Endothelial cell of umbilical vein (primary cell): Measurements from ENCODE around the gene GAGE2A. TPM values are rescaled to one million over a fixed set of nuclear protein-coding genes. Genes with fewer than 3 reads are reported as not detected.

Source experiments
- BruUV-seq: library from RNA; stranded (reverse); fragments of 400-500 nt; replicated peaks from 2 replicates; lab custom pipeline; 2021; lab: Mats Ljungman, UMichigan
- CTCF ChIA-PET: fragments of 300-600, 350-600 bp; sonication (Branson Sonifier 250); formaldehyde crosslinking; loops from one replicate; lab custom pipeline; 2021; ENCODE audit warnings: antibody characterized with exemption, inconsistent platforms; lab: Charles Lee
- POLR2A ChIA-PET: fragments of 300-600, 350-600 bp; sonication (Branson Sonifier 250); formaldehyde crosslinking; loops from one replicate; lab custom pipeline; 2021; ENCODE audit warnings: antibody characterized with exemption, inconsistent platforms; lab: Charles Lee
- DNase-seq: peaks from one replicate; pipeline ENCODE4 v3.0.0-alpha.2; 2011; ENCODE audit warnings: low read depth, low spot score
- FAIRE-seq: peaks from 2 replicates; lab custom pipeline; 2011; peaks lifted over from hg19 to GRCh38; lab: Jason Lieb, UNC
- H2AFZ ChIP-seq: 2 replicates; pipeline ENCODE4 v1.6.0; 2012; ENCODE audit warnings: low read depth, low read length, control low read depth, inconsistent platforms
- H3K27ac ChIP-seq: 2 replicates; pipeline ENCODE4 v1.5.1; 2011; ENCODE audit warnings: low read depth, mild to moderate bottlenecking, control low read depth, low read length, moderate library complexity; ENCODE audit not compliant: insufficient read depth
- H3K27me3 ChIP-seq, 2 experiments: 2 replicates each; pipeline versions ENCODE4 v1.6.0 to v1.6.1; 2011; ENCODE audit warnings: low read length in 2 of 2, mixed read lengths in 1 of 2; ENCODE audit not compliant: control insufficient read depth in 2 of 2, insufficient read depth in 2 of 2
- H3K36me3 ChIP-seq, 2 experiments: 2 replicates in 1 of 2; 3 replicates in 1 of 2; pipeline ENCODE4 v1.5.1; 2011; ENCODE audit warnings: low read length in 2 of 2, mild to moderate bottlenecking in 1 of 2, moderate library complexity in 1 of 2; ENCODE audit not compliant: control insufficient read depth in 2 of 2, insufficient read depth in 2 of 2; ENCODE audit errors: extremely low read depth in 1 of 2
- H3K4me1 ChIP-seq: 3 replicates; pipeline ENCODE4 v1.5.1; 2011; ENCODE audit warnings: mild to moderate bottlenecking, low read length; ENCODE audit not compliant: control insufficient read depth, insufficient read depth; ENCODE audit errors: extremely low read depth
- H3K4me2 ChIP-seq: 2 replicates; pipeline ENCODE4 v1.6.1; 2011; ENCODE audit warnings: low read length, control low read depth, mixed read lengths; ENCODE audit not compliant: insufficient read depth
- H3K4me3 ChIP-seq, 3 experiments: fragments of 200-600 bp in 1 of 3; sonication (generic), shearing (Covaris generic) in 1 of 3; replicated peaks in 1 of 3; 2 replicates each; pipeline ENCODE4 v1.5.1; 2011 to 2016; ENCODE audit warnings: control low read depth in 3 of 3, low read length in 3 of 3, mild to moderate bottlenecking in 2 of 3, inconsistent platforms in 1 of 3, low read depth in 1 of 3, moderate library complexity in 1 of 3; ENCODE audit not compliant: insufficient read depth in 1 of 3
- H3K79me2 ChIP-seq: 2 replicates; pipeline ENCODE4 v1.6.0; 2012; ENCODE audit warnings: low read length, inconsistent platforms; ENCODE audit not compliant: control insufficient read depth, insufficient read depth
- H3K9ac ChIP-seq: replicated peaks from 2 replicates; pipeline ENCODE3; 2011; ENCODE audit warnings: low read length, control low read depth; ENCODE audit not compliant: insufficient read depth; ENCODE audit errors: extremely low read depth
- H3K9me1 ChIP-seq: replicated peaks from 3 replicates; pipeline ENCODE4 v1.6.0; 2011; ENCODE audit warnings: mild to moderate bottlenecking, low read length; ENCODE audit not compliant: control insufficient read depth, insufficient read depth; ENCODE audit errors: extremely low read depth
- H3K9me3 ChIP-seq: replicated peaks from 2 replicates; pipeline ENCODE4 v1.5.1; 2012; ENCODE audit warnings: low read length, inconsistent platforms; ENCODE audit not compliant: control insufficient read depth, insufficient read depth
- H4K20me1 ChIP-seq: replicated peaks from 2 replicates; pipeline ENCODE3; 2011; ENCODE audit warnings: mild to moderate bottlenecking, low read length; ENCODE audit not compliant: control insufficient read depth, insufficient read depth; ENCODE audit errors: extremely low read depth
- CTCF ChIP-seq, 2 donors: IDR thresholded peaks; 1 replicate in 1 of 2; 2 replicates in 1 of 2; pipeline ENCODE4 v1.5.1; 2011; ENCODE audit warnings: low read length in 2 of 2, mild to moderate bottlenecking in 2 of 2, moderate library complexity in 2 of 2, control low read depth in 1 of 2, inconsistent platforms in 1 of 2, low read depth in 1 of 2; ENCODE audit not compliant: insufficient read depth in 1 of 2; ENCODE audit errors: extremely low read depth in 1 of 2
- EZH2 ChIP-seq: IDR thresholded peaks from 2 replicates; pipeline ENCODE4 v1.6.1; 2012; ENCODE audit warnings: borderline replicate concordance, low read depth, mild to moderate bottlenecking, moderate library complexity, low read length, inconsistent platforms; ENCODE audit not compliant: severe bottlenecking
- FOS ChIP-seq: IDR thresholded peaks from 2 replicates; pipeline ENCODE4 v1.6.1; 2011; ENCODE audit warnings: mild to moderate bottlenecking, low read length, moderate library complexity, borderline replicate concordance; ENCODE audit not compliant: insufficient read depth
- GATA2 ChIP-seq: IDR thresholded peaks from 2 replicates; pipeline ENCODE4 v1.7.0; 2011; ENCODE audit warnings: low read depth, mild to moderate bottlenecking, moderate library complexity, mixed read lengths, low read length; ENCODE audit not compliant: insufficient read length, insufficient read depth
- JUN ChIP-seq: IDR thresholded peaks from 2 replicates; pipeline ENCODE4 v1.6.1; 2011; ENCODE audit warnings: borderline replicate concordance, low read depth; ENCODE audit not compliant: insufficient read length, insufficient read depth
- MAX ChIP-seq: IDR thresholded peaks from 2 replicates; pipeline ENCODE4 v1.6.1; 2011; ENCODE audit not compliant: insufficient read depth, insufficient read length
- MYC ChIP-seq: IDR thresholded peaks from one replicate; pipeline ENCODE4 v1.6.1; 2011; ENCODE audit warnings: mild to moderate bottlenecking, low read depth, low read length
- POLR2A ChIP-seq: IDR thresholded peaks from 2 replicates; pipeline ENCODE4 v1.6.1; 2012; ENCODE audit warnings: low read depth, mild to moderate bottlenecking, control low read depth, low read length
- POLR2AphosphoS5 ChIP-seq: IDR thresholded peaks from 2 replicates; pipeline ENCODE4 v1.6.1; 2012; ENCODE audit warnings: low read depth, mild to moderate bottlenecking, control low read depth, low read length, moderate library complexity; ENCODE audit not compliant: insufficient read depth
- dilution Hi-C: fragments of 300-500 bp; cut with MboI; formaldehyde crosslinking; loops from one replicate; pipeline ENCODE4 v1.15.0; 2019; ENCODE audit warnings: low sequenced_read_pairs; ENCODE audit not compliant: extremely low pct_ligation_motif_present
- intact Hi-C: fragments of 100-400 bp; cut with micrococcal nuclease; formaldehyde crosslinking; loops from one replicate; pipeline ENCODE4 v1.10.0; 2022
- polyA plus RNA-seq, 4 experiments: library from polyadenylated mRNA; depleted of rRNA in 3 of 4; stranded (reverse) in 3 of 4; unstranded in 1 of 4; fragments of >200 nt; gene quantifications; 2 replicates each; pipeline versions ENCODE4 v1.2.1 to v1.2.3, GENCODE V29; 2011 to 2012; ENCODE audit warnings: missing spikeins in 1 of 4
- total RNA-seq: library from RNA; stranded (reverse); gene quantifications from 2 replicates; pipeline ENCODE4 v1.2.3, GENCODE V29; 2021

GAGE2A gene
- total and polyA plus RNA-seq, 2 donors (not counting 3 experiments of a cell fraction or from before 2014, with no cell fraction given) = not detected

GRCh38 chrX:49618574-49618973, 29.3 kb downstream of the GAGE2A start:
- no peak overlapping the region for H3K4me2 ChIP-seq
- POLR2A ChIA-PET = no interaction called here
- H3K9me1 ChIP-seq = no peaks in the 10 kb centered on the region
- H3K4me1 ChIP-seq = no peaks in the 10 kb centered on the region
- CTCF ChIA-PET = no interaction called here
- dilution Hi-C loops (no loop called here), intact Hi-C loops (no loop called here)
- H4K20me1 ChIP-seq = no peaks in the 10 kb centered on the region
- no peak for TF ChIP-seq JUN
- no peak for TF ChIP-seq MYC
- TF ChIP-seq FOS = no peak
- no peak for TF ChIP-seq CTCF (IDR thresholded peaks at IDR 0.05; ENCODE audit: extremely low read depth in 1 of 2, insufficient read depth in 1 of 2, low read depth in 1 of 2, low read length in 2 of 2)
- no peak for TF ChIP-seq EZH2
- no peak for TF ChIP-seq POLR2A
- no peak for TF ChIP-seq GATA2
- no peak for TF ChIP-seq POLR2AphosphoS5
- no peak for TF ChIP-seq MAX
- DNase-seq (no peak), FAIRE-seq (no peak)
- H3K9me3 ChIP-seq = no peaks in the 10 kb centered on the region
- no peaks in the 10 kb centered on the region for H3K27me3 ChIP-seq
- no peaks in the 10 kb centered on the region for H3K36me3 ChIP-seq
- no peak overlapping the region for H3K4me3 ChIP-seq
- no peak overlapping the region for H3K9ac ChIP-seq
- H3K27ac ChIP-seq = no peak overlapping the region
- no TSS peak for BruUV-seq
- H3K79me2 ChIP-seq = no peaks in the 10 kb centered on the region
- H2AFZ ChIP-seq = no peak overlapping the region
